Endothelial cell of umbilical vein (primary cell): ENCODE measurements around the gene KIRREL1. TPM values are rescaled to one million over a fixed set of nuclear protein-coding genes. Genes with fewer than 3 reads are reported as not detected.

Experiments
- BruUV-seq: library from RNA; stranded (reverse); fragments of 400-500 nt; replicated peaks from 2 replicates; lab custom pipeline; 2021; lab: Mats Ljungman, UMichigan
- CTCF ChIA-PET: fragments of 300-600, 350-600 bp; sonication (Branson Sonifier 250); formaldehyde crosslinking; loops from one replicate; lab custom pipeline; 2021; ENCODE audit warnings: antibody characterized with exemption, inconsistent platforms; lab: Charles Lee
- POLR2A ChIA-PET: fragments of 300-600, 350-600 bp; sonication (Branson Sonifier 250); formaldehyde crosslinking; loops from one replicate; lab custom pipeline; 2021; ENCODE audit warnings: antibody characterized with exemption, inconsistent platforms; lab: Charles Lee
- DNase-seq: peaks from one replicate; pipeline ENCODE4 v3.0.0-alpha.2; 2011; ENCODE audit warnings: low read depth, low spot score
- FAIRE-seq: peaks from 2 replicates; lab custom pipeline; 2011; peaks lifted over from hg19 to GRCh38; lab: Jason Lieb, UNC
- H2AFZ ChIP-seq: 2 replicates; pipeline ENCODE4 v1.6.0; 2012; ENCODE audit warnings: low read depth, low read length, control low read depth, inconsistent platforms
- H3K27ac ChIP-seq: 2 replicates; pipeline ENCODE4 v1.5.1; 2011; ENCODE audit warnings: low read depth, mild to moderate bottlenecking, control low read depth, low read length, moderate library complexity; ENCODE audit not compliant: insufficient read depth
- H3K27me3 ChIP-seq, 2 experiments: 2 replicates each; pipeline versions ENCODE4 v1.6.0 to v1.6.1; 2011; ENCODE audit warnings: low read length in 2 of 2, mixed read lengths in 1 of 2; ENCODE audit not compliant: control insufficient read depth in 2 of 2, insufficient read depth in 2 of 2
- H3K36me3 ChIP-seq, 2 experiments: 2 replicates in 1 of 2; 3 replicates in 1 of 2; pipeline ENCODE4 v1.5.1; 2011; ENCODE audit warnings: low read length in 2 of 2, mild to moderate bottlenecking in 1 of 2, moderate library complexity in 1 of 2; ENCODE audit not compliant: control insufficient read depth in 2 of 2, insufficient read depth in 2 of 2; ENCODE audit errors: extremely low read depth in 1 of 2
- H3K4me1 ChIP-seq: 3 replicates; pipeline ENCODE4 v1.5.1; 2011; ENCODE audit warnings: mild to moderate bottlenecking, low read length; ENCODE audit not compliant: control insufficient read depth, insufficient read depth; ENCODE audit errors: extremely low read depth
- H3K4me2 ChIP-seq: 2 replicates; pipeline ENCODE4 v1.6.1; 2011; ENCODE audit warnings: low read length, control low read depth, mixed read lengths; ENCODE audit not compliant: insufficient read depth
- H3K4me3 ChIP-seq, 3 experiments: fragments of 200-600 bp in 1 of 3; sonication (generic), shearing (Covaris generic) in 1 of 3; replicated peaks in 1 of 3; 2 replicates each; pipeline ENCODE4 v1.5.1; 2011 to 2016; ENCODE audit warnings: control low read depth in 3 of 3, low read length in 3 of 3, mild to moderate bottlenecking in 2 of 3, inconsistent platforms in 1 of 3, low read depth in 1 of 3, moderate library complexity in 1 of 3; ENCODE audit not compliant: insufficient read depth in 1 of 3
- H3K79me2 ChIP-seq: 2 replicates; pipeline ENCODE4 v1.6.0; 2012; ENCODE audit warnings: low read length, inconsistent platforms; ENCODE audit not compliant: control insufficient read depth, insufficient read depth
- H3K9ac ChIP-seq: replicated peaks from 2 replicates; pipeline ENCODE3; 2011; ENCODE audit warnings: low read length, control low read depth; ENCODE audit not compliant: insufficient read depth; ENCODE audit errors: extremely low read depth
- H3K9me1 ChIP-seq: replicated peaks from 3 replicates; pipeline ENCODE4 v1.6.0; 2011; ENCODE audit warnings: mild to moderate bottlenecking, low read length; ENCODE audit not compliant: control insufficient read depth, insufficient read depth; ENCODE audit errors: extremely low read depth
- H3K9me3 ChIP-seq: replicated peaks from 2 replicates; pipeline ENCODE4 v1.5.1; 2012; ENCODE audit warnings: low read length, inconsistent platforms; ENCODE audit not compliant: control insufficient read depth, insufficient read depth
- H4K20me1 ChIP-seq: replicated peaks from 2 replicates; pipeline ENCODE3; 2011; ENCODE audit warnings: mild to moderate bottlenecking, low read length; ENCODE audit not compliant: control insufficient read depth, insufficient read depth; ENCODE audit errors: extremely low read depth
- EZH2 ChIP-seq: IDR thresholded peaks from 2 replicates; pipeline ENCODE4 v1.6.1; 2012; ENCODE audit warnings: borderline replicate concordance, low read depth, mild to moderate bottlenecking, moderate library complexity, low read length, inconsistent platforms; ENCODE audit not compliant: severe bottlenecking
- FOS ChIP-seq: IDR thresholded peaks from 2 replicates; pipeline ENCODE4 v1.6.1; 2011; ENCODE audit warnings: mild to moderate bottlenecking, low read length, moderate library complexity, borderline replicate concordance; ENCODE audit not compliant: insufficient read depth
- GATA2 ChIP-seq: IDR thresholded peaks from 2 replicates; pipeline ENCODE4 v1.7.0; 2011; ENCODE audit warnings: low read depth, mild to moderate bottlenecking, moderate library complexity, mixed read lengths, low read length; ENCODE audit not compliant: insufficient read length, insufficient read depth
- JUN ChIP-seq: IDR thresholded peaks from 2 replicates; pipeline ENCODE4 v1.6.1; 2011; ENCODE audit warnings: borderline replicate concordance, low read depth; ENCODE audit not compliant: insufficient read length, insufficient read depth
- MYC ChIP-seq: IDR thresholded peaks from one replicate; pipeline ENCODE4 v1.6.1; 2011; ENCODE audit warnings: mild to moderate bottlenecking, low read depth, low read length
- POLR2A ChIP-seq: IDR thresholded peaks from 2 replicates; pipeline ENCODE4 v1.6.1; 2012; ENCODE audit warnings: low read depth, mild to moderate bottlenecking, control low read depth, low read length
- POLR2AphosphoS5 ChIP-seq: IDR thresholded peaks from 2 replicates; pipeline ENCODE4 v1.6.1; 2012; ENCODE audit warnings: low read depth, mild to moderate bottlenecking, control low read depth, low read length, moderate library complexity; ENCODE audit not compliant: insufficient read depth
- dilution Hi-C: fragments of 300-500 bp; cut with MboI; formaldehyde crosslinking; loops from one replicate; pipeline ENCODE4 v1.15.0; 2019; ENCODE audit warnings: low sequenced_read_pairs; ENCODE audit not compliant: extremely low pct_ligation_motif_present
- intact Hi-C: fragments of 100-400 bp; cut with micrococcal nuclease; formaldehyde crosslinking; loops from one replicate; pipeline ENCODE4 v1.10.0; 2022
- polyA plus RNA-seq, 4 experiments: library from polyadenylated mRNA; depleted of rRNA in 3 of 4; stranded (reverse) in 3 of 4; unstranded in 1 of 4; fragments of >200 nt; gene quantifications; 2 replicates each; pipeline versions ENCODE4 v1.2.1 to v1.2.3, GENCODE V29; 2011 to 2012; ENCODE audit warnings: missing spikeins in 1 of 4
- total RNA-seq: library from RNA; stranded (reverse); gene quantifications from 2 replicates; pipeline ENCODE4 v1.2.3, GENCODE V29; 2021
- TF ChIP-seq, protein P1 (sequence below): IDR thresholded peaks from 2 replicates; pipeline ENCODE4 v1.6.1; 2011; ENCODE audit not compliant: insufficient read depth, insufficient read length
- TF ChIP-seq, protein P2 (sequence below), 2 donors: IDR thresholded peaks; 1 replicate in 1 of 2; 2 replicates in 1 of 2; pipeline ENCODE4 v1.5.1; 2011; ENCODE audit warnings: low read length in 2 of 2, mild to moderate bottlenecking in 2 of 2, moderate library complexity in 2 of 2, control low read depth in 1 of 2, inconsistent platforms in 1 of 2, low read depth in 1 of 2; ENCODE audit not compliant: insufficient read depth in 1 of 2; ENCODE audit errors: extremely low read depth in 1 of 2

Gene KIRREL1
- total and polyA plus RNA-seq, 2 donors (not counting 3 experiments of a cell fraction or from before 2014, with no cell fraction given): 35.6 to 57.6 TPM

DNA sequence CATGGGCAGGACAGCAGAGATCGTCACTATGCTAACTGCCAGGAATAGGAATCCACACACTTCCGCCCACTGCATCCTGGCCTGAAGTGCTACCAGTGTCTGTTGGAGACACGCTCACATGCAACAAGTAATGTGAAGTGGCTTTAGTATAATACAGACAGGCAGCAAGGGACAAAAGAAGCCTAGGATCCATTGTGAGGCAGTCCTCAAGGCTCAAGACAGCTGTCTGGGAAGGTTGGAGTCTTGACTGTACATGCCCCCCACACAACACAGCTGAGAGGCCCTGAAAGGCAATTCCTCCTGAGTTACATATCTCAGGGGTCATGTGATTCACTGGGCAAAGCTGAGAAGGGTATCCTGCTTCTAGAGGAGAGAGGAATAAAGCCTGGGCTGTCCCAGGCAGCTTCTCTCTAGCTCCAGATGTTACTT is 147.3 kb downstream of the KIRREL1 start:
- Histone ChIP-seq H3K79me2 (no peaks in the 10 kb centered on the region), H2AFZ (no peak overlapping the region), H4K20me1 (no peaks in the 10 kb centered on the region), H3K9ac (no peak overlapping the region), H3K27ac (no peak overlapping the region), H3K4me3 (no peak overlapping the region), H3K4me1 (no peaks in the 10 kb centered on the region), H3K27me3 (peaks cover 2 to 6% of the 10 kb centered on the region in 2 experiments), H3K9me1 (no peaks in the 10 kb centered on the region), H3K4me2 (no peak overlapping the region), H3K36me3 (no peaks in the 10 kb centered on the region), H3K9me3 (no peaks in the 10 kb centered on the region)
- DNase-seq: no peak
- intact Hi-C loops: no loop called here
- no peak for TF ChIP-seq GATA2
- no peak for TF ChIP-seq EZH2
- TF ChIP-seq JUN: no peak
- TF ChIP-seq, protein P1, sequence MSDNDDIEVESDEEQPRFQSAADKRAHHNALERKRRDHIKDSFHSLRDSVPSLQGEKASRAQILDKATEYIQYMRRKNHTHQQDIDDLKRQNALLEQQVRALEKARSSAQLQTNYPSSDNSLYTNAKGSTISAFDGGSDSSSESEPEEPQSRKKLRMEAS: no peak
- TF ChIP-seq POLR2A: no peak
- no peak for TF ChIP-seq POLR2AphosphoS5
- TF ChIP-seq, protein P2, sequence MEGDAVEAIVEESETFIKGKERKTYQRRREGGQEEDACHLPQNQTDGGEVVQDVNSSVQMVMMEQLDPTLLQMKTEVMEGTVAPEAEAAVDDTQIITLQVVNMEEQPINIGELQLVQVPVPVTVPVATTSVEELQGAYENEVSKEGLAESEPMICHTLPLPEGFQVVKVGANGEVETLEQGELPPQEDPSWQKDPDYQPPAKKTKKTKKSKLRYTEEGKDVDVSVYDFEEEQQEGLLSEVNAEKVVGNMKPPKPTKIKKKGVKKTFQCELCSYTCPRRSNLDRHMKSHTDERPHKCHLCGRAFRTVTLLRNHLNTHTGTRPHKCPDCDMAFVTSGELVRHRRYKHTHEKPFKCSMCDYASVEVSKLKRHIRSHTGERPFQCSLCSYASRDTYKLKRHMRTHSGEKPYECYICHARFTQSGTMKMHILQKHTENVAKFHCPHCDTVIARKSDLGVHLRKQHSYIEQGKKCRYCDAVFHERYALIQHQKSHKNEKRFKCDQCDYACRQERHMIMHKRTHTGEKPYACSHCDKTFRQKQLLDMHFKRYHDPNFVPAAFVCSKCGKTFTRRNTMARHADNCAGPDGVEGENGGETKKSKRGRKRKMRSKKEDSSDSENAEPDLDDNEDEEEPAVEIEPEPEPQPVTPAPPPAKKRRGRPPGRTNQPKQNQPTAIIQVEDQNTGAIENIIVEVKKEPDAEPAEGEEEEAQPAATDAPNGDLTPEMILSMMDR (IDR thresholded peaks at IDR 0.05; ENCODE audit: extremely low read depth in 1 of 2, insufficient read depth in 1 of 2, low read depth in 1 of 2, low read length in 2 of 2): no peak
- TF ChIP-seq MYC: no peak
- no peak for TF ChIP-seq FOS
- CTCF ChIA-PET: interaction anchor here (0.7 kb wide), 1 partner anchor 16 kb away, joined by 3 read pairs; no protein-coding TSS in a partner anchor
- no peak for FAIRE-seq
- dilution Hi-C loops: no loop called here
- BruUV-seq: no TSS peak
- POLR2A ChIA-PET: no interaction called here
